ENCODE measurements around the gene PDGFD.

- no peak for TF ChIP-seq CTCF (IDR thresholded peaks at IDR 0.05)
- TF ChIP-seq POLR2A (IDR thresholded peaks at IDR 0.05) = no peak
Observed at GRCh38 chr11:103927535-103927934, 236.4 kb downstream of the PDGFD start.

Measured in thyroid gland (tissue), 4 donors.